HG03135 (cell line): Measurements from ENCODE around the gene VPS52.

Source experiments
- ATAC-seq: cut with Tn5 transposase; IDR thresholded peaks from one replicate; pipeline ENCODE4 v1.9.1; 2021; ENCODE audit warnings: mild to moderate bottlenecking, moderate library complexity; ENCODE audit not compliant: unreplicated experiment

The VPS52 gene

GRCh38 chr6:33271468-33272274 lies at the start of gene VPS52, which contains the start of gene RPS18:
TSS of gene VPS52 (minus strand) at chr6:33271876. CDS start at chr6:33271675, 201 bp downstream.
TSS of gene RPS18 (plus strand) at chr6:33272075. CDS start at chr6:33272120, 45 bp downstream.
- ATAC-seq, result peak; percentile 75

- ATAC-seq, result no peak
These were observed 49.6 kb upstream of the VPS52 start for GRCh38 chr6:33321227-33321626.

- no peak for ATAC-seq
These were observed 48.9 kb upstream of the VPS52 start for GRCh38 chr6:33320315-33321181.

GRCh38 chr6:33319939-33320314 lies 48.3 kb upstream of the VPS52 start:
- no peak for ATAC-seq

GRCh38 chr6:33318426-33319073 lies 46.9 kb upstream of the VPS52 start:
- no peak for ATAC-seq

- peak; percentile 53 for ATAC-seq
These were observed 46.2 kb upstream of the VPS52 start, which contains the start of gene ZBTB22 for GRCh38 chr6:33317669-33318425. TSS of gene ZBTB22 (minus strand) at chr6:33317744. CDS start at chr6:33316916, 828 bp downstream.

- ATAC-seq, result no peak
These were observed 45.7 kb upstream of the VPS52 start for GRCh38 chr6:33317419-33317668.

- ATAC-seq, result no peak
These were observed 45.1 kb upstream of the VPS52 start for GRCh38 chr6:33316603-33317418.

- no peak for ATAC-seq
These were observed 44.3 kb upstream of the VPS52 start for GRCh38 chr6:33315793-33316602.

- no peak for ATAC-seq
These were observed 43.5 kb upstream of the VPS52 start for GRCh38 chr6:33314943-33315792.

GRCh38 chr6:33314515-33314942 lies 42.9 kb upstream of the VPS52 start:
- ATAC-seq, result no peak

GRCh38 chr6:33313709-33314514 lies 42.2 kb upstream of the VPS52 start, which contains the start of gene TAPBP:
TSS of gene TAPBP (minus strand) at chr6:33314078. CDS start at chr6:33314041, 37 bp downstream.
- ATAC-seq, result peak; percentile 29

GRCh38 chr6:33313105-33313708 lies 41.5 kb upstream of the VPS52 start:
- ATAC-seq, result peak; percentile 4

GRCh38 chr6:33312361-33313104 lies 40.9 kb upstream of the VPS52 start:
- no peak for ATAC-seq

GRCh38 chr6:33306356-33306755 lies 34.7 kb upstream of the VPS52 start:
- no peak for ATAC-seq

GRCh38 chr6:33305052-33305451 lies 33.4 kb upstream of the VPS52 start:
- ATAC-seq, result no peak
